Skin of body (tissue), 2 donors: ENCODE results near the gene PITPNC1. TPM values are rescaled to one million over a fixed set of nuclear protein-coding genes. Genes with fewer than 3 reads are reported as not detected.

Source experiments
- DNase-seq: peaks from one replicate; lab custom pipeline; 2025; lab: John Stamatoyannopoulos, UW
- total RNA-seq: library from RNA; depleted of rRNA; stranded (reverse); fragments of >200 nt; gene quantifications from one replicate; pipeline ENCODE4 v1.2.3, GENCODE V29; 2014

PITPNC1 gene
- total RNA-seq, 1 donor from 2014 or later = 9.3 TPM

GRCh38 chr17:67546578-67547527, 169.8 kb downstream of the PITPNC1 start:
- DNase-seq = no peak

GRCh38 chr17:67548693-67549092, 171.6 kb downstream of the PITPNC1 start:
- no peak for DNase-seq

GRCh38 chr17:67549820-67550219, 172.7 kb downstream of the PITPNC1 start:
- DNase-seq = no peak

GRCh38 chr17:67554634-67555033, 177.6 kb downstream of the PITPNC1 start:
- DNase-seq = no peak

- DNase-seq = no peak
These were observed 178.8 kb downstream of the PITPNC1 start for GRCh38 chr17:67555855-67556254.

GRCh38 chr17:67557052-67557845, 180.2 kb downstream of the PITPNC1 start:
- no peak for DNase-seq

GRCh38 chr17:67557921-67558320, 180.8 kb downstream of the PITPNC1 start:
- no peak for DNase-seq

GRCh38 chr17:67558740-67559380, 181.8 kb downstream of the PITPNC1 start:
- DNase-seq = no peak

- DNase-seq = no peak
These were observed 182.4 kb downstream of the PITPNC1 start for GRCh38 chr17:67559381-67559966.

- DNase-seq = no peak
These were observed 184.9 kb downstream of the PITPNC1 start for GRCh38 chr17:67562005-67562404.

GRCh38 chr17:67563692-67564228, 186.7 kb downstream of the PITPNC1 start:
- DNase-seq = no peak

- DNase-seq = no peak
These were observed 188.0 kb downstream of the PITPNC1 start for GRCh38 chr17:67565068-67565467.

- DNase-seq = no peak
These were observed 189.6 kb downstream of the PITPNC1 start for GRCh38 chr17:67566656-67567055.

GRCh38 chr17:67569015-67569451, 192.0 kb downstream of the PITPNC1 start:
- no peak for DNase-seq

GRCh38 chr17:67569873-67570272, 192.8 kb downstream of the PITPNC1 start:
- no peak for DNase-seq

GRCh38 chr17:67570797-67571196, 193.7 kb downstream of the PITPNC1 start:
- DNase-seq = no peak

GRCh38 chr17:67571478-67571877, 194.4 kb downstream of the PITPNC1 start:
- DNase-seq = no peak

- no peak for DNase-seq
These were observed 197.0 kb downstream of the PITPNC1 start for GRCh38 chr17:67573987-67574657.

- DNase-seq = no peak
These were observed 197.7 kb downstream of the PITPNC1 start for GRCh38 chr17:67574658-67575293.

GRCh38 chr17:67575325-67575724, 198.2 kb downstream of the PITPNC1 start:
- DNase-seq = no peak
